Naive thymus-derived CD8-positive, alpha-beta T cell (primary cell): ENCODE results near the gene CFAP54. TPM values are rescaled to one million over a fixed set of nuclear protein-coding genes. Genes with fewer than 3 reads are reported as not detected.

ENCODE experiments used
- ATAC-seq, 2 donors: fragments of 150-1000 bp; cut with Tn5 transposase in 1 of 2; sonication (Bioruptor Pico), chemical (Tn5 transposase) in 1 of 2; 1 replicate in 1 of 2; 2 replicates in 1 of 2; pipeline ENCODE4 v1.10.0; 2021; ENCODE audit warnings: mild to moderate bottlenecking in 2 of 2, moderate library complexity in 2 of 2
- POLR2A ChIA-PET: fragments of 350-600 bp; sonication (Branson Sonifier 250); formaldehyde crosslinking; loops from one replicate; lab custom pipeline; 2021; ENCODE audit warnings: antibody characterized with exemption; lab: Charles Lee
- DNase-seq, 10 donors: peaks; one replicate each; pipeline versions ENCODE4 v3.0.0 to v3.0.0-alpha.2; 2020 to 2022
- H3K27ac Mint-ChIP-seq, 10 donors: one replicate each; pipeline ENCODE4 v1.8.0; 2020 to 2022; ENCODE audit warnings: mild to moderate bottlenecking in 10 of 10, mixed read lengths in 10 of 10, moderate library complexity in 4 of 10, inconsistent platforms in 1 of 10
- H3K27me3 Mint-ChIP-seq, 5 donors: one replicate each; pipeline ENCODE4 v1.8.0; 2021 to 2022; ENCODE audit warnings: mixed read lengths in 5 of 5
- H3K36me3 Mint-ChIP-seq, 3 donors: one replicate each; pipeline ENCODE4 v1.8.0; 2020 to 2022; ENCODE audit warnings: mixed read lengths in 3 of 3, mild to moderate bottlenecking in 2 of 3, inconsistent platforms in 1 of 3
- H3K4me1 Mint-ChIP-seq, 4 donors: one replicate each; pipeline ENCODE4 v1.8.0; 2021 to 2022; ENCODE audit warnings: mixed read lengths in 4 of 4
- H3K4me3 Mint-ChIP-seq, 10 donors: one replicate each; pipeline ENCODE4 v1.8.0; 2020 to 2022; ENCODE audit warnings: mild to moderate bottlenecking in 10 of 10, mixed read lengths in 10 of 10, moderate library complexity in 6 of 10, inconsistent platforms in 1 of 10
- H3K9me3 Mint-ChIP-seq, 9 donors: one replicate each; pipeline ENCODE4 v1.8.0; 2020 to 2022; ENCODE audit warnings: mixed read lengths in 9 of 9, mild to moderate bottlenecking in 3 of 9, inconsistent platforms in 1 of 9, moderate library complexity in 1 of 9
- polyA plus RNA-seq, 3 donors: library from polyadenylated mRNA; unstranded; fragments of 300-500 nt; fragmentation: Illumina TruSeq; gene quantifications; one replicate each; pipeline ENCODE4 v1.2.3, GENCODE V29; 2021
- total RNA-seq, 8 experiments: library from RNA in 2 of 8; stranded (reverse) in 2 of 8; gene quantifications; one replicate each; pipeline ENCODE4 v1.2.3 and lab custom pipeline; 2021 to 2026

Gene CFAP54
- total and polyA plus RNA-seq, 5 experiments from 2014 or later: 0.49 to 0.82 TPM; not detected in 3

DNA sequence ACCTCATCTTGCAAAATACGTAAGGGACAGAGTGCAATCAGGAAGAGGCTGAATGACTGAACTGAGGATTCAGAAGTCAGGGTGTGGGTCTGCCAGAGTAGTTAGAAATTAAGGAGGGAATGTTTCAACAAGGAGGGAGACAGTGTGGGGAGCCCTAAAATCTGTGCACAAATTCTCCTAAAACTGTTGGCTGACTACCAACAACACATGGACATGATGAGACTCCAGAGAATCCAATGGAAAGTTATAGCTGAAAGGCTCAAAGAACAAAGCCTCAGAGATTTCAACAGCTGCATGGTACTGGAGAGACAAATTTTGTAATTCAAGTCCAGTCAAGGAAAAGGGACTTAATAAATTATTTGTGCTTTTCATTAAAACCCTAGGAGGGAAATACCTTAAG, 381.6 kb downstream of the CFAP54 start:
- Mint-ChIP-seq H3K4me1 (no peaks in the 10 kb centered on the region), H3K36me3 (no peaks in the 10 kb centered on the region), H3K4me3 (no peak overlapping the region), H3K9me3 (peaks cover 0 to 14% (median 0%) of the 10 kb centered on the region in 9 donors), H3K27me3 (peaks cover 3 to 20% (median 8%) of the 10 kb centered on the region in 5 donors), H3K27ac (no peak overlapping the region)
- POLR2A ChIA-PET: no interaction called here
- ATAC-seq: no peak
- DNase-seq: no peak

DNA sequence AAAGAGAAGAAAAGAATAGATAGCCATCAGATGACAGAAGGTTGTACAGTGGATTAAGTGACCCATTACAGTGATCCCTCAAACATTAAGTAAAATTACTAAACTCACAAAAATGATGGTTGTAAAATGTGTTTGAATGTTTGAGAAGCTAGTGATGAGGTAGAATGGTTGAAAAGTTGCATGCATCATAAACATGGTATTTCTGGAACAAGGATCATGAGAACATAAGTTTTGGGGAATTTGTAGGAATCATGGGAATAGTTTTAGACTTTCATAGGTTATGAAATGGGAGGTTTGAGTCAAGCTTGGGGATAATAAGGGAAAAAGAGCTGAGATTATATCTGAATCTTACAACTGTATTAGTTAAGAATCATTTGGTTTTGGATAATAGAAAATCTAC, 383.6 kb downstream of the CFAP54 start:
- Mint-ChIP-seq H3K27me3 (peaks cover 3 to 20% (median 12%) of the 10 kb centered on the region in 5 donors), H3K36me3 (no peaks in the 10 kb centered on the region), H3K27ac (no peak overlapping the region), H3K4me3 (no peak overlapping the region), H3K4me1 (no peaks in the 10 kb centered on the region), H3K9me3 (peaks cover 0 to 14% (median 0%) of the 10 kb centered on the region in 9 donors)
- DNase-seq (no peak), ATAC-seq (no peak)
- POLR2A ChIA-PET: no interaction called here

- Mint-ChIP-seq H3K9me3 (peaks cover 0 to 14% (median 0%) of the 10 kb centered on the region in 9 donors), H3K27me3 (peaks cover 3 to 27% (median 12%) of the 10 kb centered on the region in 5 donors), H3K4me3 (no peak overlapping the region), H3K36me3 (no peaks in the 10 kb centered on the region), H3K27ac (no peak overlapping the region), H3K4me1 (no peaks in the 10 kb centered on the region)
- DNase-seq: no peak
- no peak for ATAC-seq
- POLR2A ChIA-PET: no interaction called here
Observed at GRCh38 chr12:96874211-96874610, 384.8 kb downstream of the CFAP54 start.

DNA sequence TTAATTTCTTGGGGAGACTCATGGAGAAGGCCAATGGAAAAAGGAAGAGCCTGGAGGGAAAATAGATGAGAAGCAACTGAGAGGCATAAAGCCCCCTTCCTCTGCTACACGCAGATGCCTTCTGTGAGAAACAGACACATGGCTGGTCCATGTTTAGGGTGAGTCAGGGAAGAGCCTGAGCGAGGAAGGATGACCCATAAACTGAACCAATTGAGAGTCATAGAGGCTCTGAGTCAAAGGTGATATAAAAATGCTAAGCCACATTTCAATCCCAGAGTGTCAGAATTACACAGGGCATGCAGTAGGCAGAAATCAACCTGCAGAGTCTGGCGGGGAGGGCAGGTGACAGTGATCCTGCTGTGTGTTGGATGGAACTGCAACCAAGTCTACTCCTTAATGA, 387.6 kb downstream of the CFAP54 start:
- H3K27ac Mint-ChIP-seq: no peak overlapping the region
- H3K36me3 Mint-ChIP-seq: no peaks in the 10 kb centered on the region
- H3K4me1 Mint-ChIP-seq: no peaks in the 10 kb centered on the region
- DNase-seq: no peak
- POLR2A ChIA-PET: no interaction called here
- peaks cover 0 to 7% (median 0%) of the 10 kb centered on the region in 9 donors for H3K9me3 Mint-ChIP-seq
- no peak for ATAC-seq
- H3K4me3 Mint-ChIP-seq: no peak overlapping the region
- H3K27me3 Mint-ChIP-seq: peaks cover 0 to 27% (median 8%) of the 10 kb centered on the region in 5 donors

- H3K4me1 Mint-ChIP-seq: no peaks in the 10 kb centered on the region
- POLR2A ChIA-PET: no interaction called here
- peaks cover 0 to 27% (median 8%) of the 10 kb centered on the region in 5 donors for H3K27me3 Mint-ChIP-seq
- no peak overlapping the region for H3K27ac Mint-ChIP-seq
- H3K4me3 Mint-ChIP-seq: no peak overlapping the region
- H3K9me3 Mint-ChIP-seq: peaks cover 0 to 4% (median 0%) of the 10 kb centered on the region in 9 donors
- DNase-seq (no peak), ATAC-seq (no peak)
- no peaks in the 10 kb centered on the region for H3K36me3 Mint-ChIP-seq
Observed at GRCh38 chr12:96878704-96879103, 389.3 kb downstream of the CFAP54 start.

GRCh38 chr12:96879301-96879700, 389.9 kb downstream of the CFAP54 start:
- H3K36me3 Mint-ChIP-seq: no peaks in the 10 kb centered on the region
- H3K4me3 Mint-ChIP-seq: no peak overlapping the region
- H3K9me3 Mint-ChIP-seq: peaks cover 0 to 4% (median 0%) of the 10 kb centered on the region in 9 donors
- ATAC-seq (no peak), DNase-seq (no peak)
- POLR2A ChIA-PET: no interaction called here
- no peaks in the 10 kb centered on the region for H3K4me1 Mint-ChIP-seq
- peaks cover 0 to 27% (median 8%) of the 10 kb centered on the region in 5 donors for H3K27me3 Mint-ChIP-seq
- H3K27ac Mint-ChIP-seq: no peak overlapping the region

- H3K4me1 Mint-ChIP-seq: no peaks in the 10 kb centered on the region
- no peak for ATAC-seq
- POLR2A ChIA-PET: no interaction called here
- no peak overlapping the region for H3K4me3 Mint-ChIP-seq
- peaks cover 0 to 4% (median 0%) of the 10 kb centered on the region in 9 donors for H3K9me3 Mint-ChIP-seq
- no peaks in the 10 kb centered on the region for H3K36me3 Mint-ChIP-seq
- H3K27me3 Mint-ChIP-seq: peaks cover 0 to 26% (median 7%) of the 10 kb centered on the region in 5 donors
- no peak overlapping the region for H3K27ac Mint-ChIP-seq
- DNase-seq: no peak
Observed at GRCh38 chr12:96880220-96880619, 390.8 kb downstream of the CFAP54 start.

- no peak overlapping the region for H3K27ac Mint-ChIP-seq
- no peaks in the 10 kb centered on the region for H3K36me3 Mint-ChIP-seq
- no peak overlapping the region for H3K4me3 Mint-ChIP-seq
- DNase-seq (no peak), ATAC-seq (no peak)
- POLR2A ChIA-PET: no interaction called here
- peaks cover 0 to 4% (median 0%) of the 10 kb centered on the region in 9 donors for H3K9me3 Mint-ChIP-seq
- no peaks in the 10 kb centered on the region for H3K4me1 Mint-ChIP-seq
- peaks cover under 1 to 18% (median 3%) of the 10 kb centered on the region in 5 donors for H3K27me3 Mint-ChIP-seq
Observed at GRCh38 chr12:96881608-96882007, 392.2 kb downstream of the CFAP54 start.

- H3K27me3 Mint-ChIP-seq: peaks cover 0 to 15% (median 2%) of the 10 kb centered on the region in 5 donors
- no peaks in the 10 kb centered on the region for H3K4me1 Mint-ChIP-seq
- POLR2A ChIA-PET: no interaction called here
- no peak overlapping the region for H3K27ac Mint-ChIP-seq
- DNase-seq (no peak), ATAC-seq (no peak)
- H3K36me3 Mint-ChIP-seq: no peaks in the 10 kb centered on the region
- peaks cover 0 to 4% (median 0%) of the 10 kb centered on the region in 9 donors for H3K9me3 Mint-ChIP-seq
- no peak overlapping the region for H3K4me3 Mint-ChIP-seq
Observed at GRCh38 chr12:96882862-96883261, 393.5 kb downstream of the CFAP54 start.

DNA sequence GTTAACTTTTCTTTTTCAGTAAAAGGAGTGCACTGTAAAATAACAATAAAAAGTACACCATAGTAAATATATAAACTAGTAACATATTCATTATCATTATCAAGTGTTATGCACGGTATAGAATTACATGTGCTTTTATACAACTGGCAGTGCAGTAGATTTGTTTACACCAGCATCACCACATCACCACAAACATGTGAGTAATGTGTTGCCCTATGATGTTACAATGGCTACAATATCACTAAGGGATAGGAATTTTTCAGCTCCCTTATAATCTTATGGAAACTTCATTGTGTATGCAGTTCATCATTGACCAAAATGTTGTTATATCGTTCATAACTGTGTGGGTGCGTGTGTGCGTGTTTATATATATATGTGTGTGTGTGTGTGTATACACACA, 394.2 kb downstream of the CFAP54 start:
- POLR2A ChIA-PET: no interaction called here
- Mint-ChIP-seq H3K4me3 (no peak overlapping the region), H3K27me3 (peaks cover 0 to 8% (median 1%) of the 10 kb centered on the region in 5 donors), H3K9me3 (peaks cover 0 to 4% (median 0%) of the 10 kb centered on the region in 9 donors), H3K27ac (no peak overlapping the region), H3K36me3 (no peaks in the 10 kb centered on the region), H3K4me1 (no peaks in the 10 kb centered on the region)
- no peak for DNase-seq
- no peak for ATAC-seq

DNA sequence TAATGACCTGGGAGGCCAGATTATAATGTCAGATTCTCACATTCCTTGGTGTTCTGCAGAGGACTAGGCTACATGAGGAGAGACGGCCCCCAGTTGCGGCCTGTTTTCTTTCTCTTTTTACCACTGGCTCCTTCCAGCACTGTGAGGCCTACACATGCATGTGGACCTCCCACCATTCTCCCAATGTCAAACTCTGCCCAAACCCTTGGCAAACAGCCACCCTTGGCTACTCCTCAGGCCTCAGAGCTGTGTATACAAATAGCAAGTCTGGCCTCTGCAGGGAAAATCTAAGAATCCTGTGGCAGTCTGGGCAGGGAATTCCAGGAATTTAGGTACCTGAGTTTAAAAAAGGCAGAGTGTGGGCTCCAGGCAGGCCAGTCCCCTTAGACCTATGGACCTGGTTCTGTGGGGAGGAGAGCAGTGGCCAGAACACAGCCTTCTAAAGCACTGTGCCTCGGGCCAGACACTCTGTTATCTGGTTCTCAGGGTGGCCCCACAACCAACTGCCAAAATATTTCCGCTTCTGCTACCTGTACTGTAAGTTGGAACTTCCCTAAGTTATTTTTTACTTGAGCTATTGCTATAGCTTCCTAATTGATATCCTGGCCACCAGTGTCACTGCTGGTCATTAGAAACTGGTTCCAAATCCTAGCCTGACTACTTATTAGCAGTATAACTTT, 397.8 kb downstream of the CFAP54 start:
- H3K4me3 Mint-ChIP-seq: no peak overlapping the region
- no peak for ATAC-seq
- peaks cover 4 to 16% (median 11%) of the 10 kb centered on the region in 5 donors for H3K27me3 Mint-ChIP-seq
- POLR2A ChIA-PET: no interaction called here
- peaks cover 0 to 2% (median 0%) of the 10 kb centered on the region in 4 donors for H3K4me1 Mint-ChIP-seq
- H3K36me3 Mint-ChIP-seq: no peaks in the 10 kb centered on the region
- H3K27ac Mint-ChIP-seq: no peak overlapping the region
- no peak for DNase-seq
- H3K9me3 Mint-ChIP-seq: no peaks in the 10 kb centered on the region

- Mint-ChIP-seq H3K36me3 (no peaks in the 10 kb centered on the region), H3K27ac (no peak overlapping the region), H3K27me3 (peaks cover 5 to 17% (median 13%) of the 10 kb centered on the region in 5 donors), H3K4me3 (no peak overlapping the region), H3K4me1 (peaks cover 0 to 2% (median 0%) of the 10 kb centered on the region in 4 donors), H3K9me3 (peaks cover 0 to 4% (median 0%) of the 10 kb centered on the region in 9 donors)
- ATAC-seq (no peak), DNase-seq (no peak)
- POLR2A ChIA-PET: no interaction called here
Observed at GRCh38 chr12:96889273-96889933, 400.0 kb downstream of the CFAP54 start.

DNA sequence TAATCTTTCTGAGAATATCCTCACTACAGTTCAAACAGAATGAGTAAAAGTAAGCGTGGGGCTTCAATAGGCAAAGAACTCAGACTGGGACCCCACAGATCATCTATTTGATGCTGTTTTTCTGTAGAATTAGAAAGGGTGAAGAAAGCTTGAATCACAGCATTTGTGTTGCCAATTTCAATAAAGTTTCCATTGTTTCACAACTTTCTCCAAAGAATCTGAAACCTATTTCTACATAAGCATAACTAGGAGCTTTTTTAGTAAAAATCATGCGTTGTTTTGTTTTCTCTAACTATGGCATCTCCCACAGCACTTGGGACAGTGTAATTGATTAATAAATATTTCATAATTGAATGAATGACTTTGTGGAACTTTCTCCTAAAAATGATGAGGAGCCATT, 401.0 kb downstream of the CFAP54 start:
- ATAC-seq (no peak), DNase-seq (no peak)
- H3K9me3 Mint-ChIP-seq: peaks cover 0 to 4% (median 0%) of the 10 kb centered on the region in 9 donors
- peaks cover 6 to 21% (median 13%) of the 10 kb centered on the region in 5 donors for H3K27me3 Mint-ChIP-seq
- POLR2A ChIA-PET: no interaction called here
- H3K4me3 Mint-ChIP-seq: no peak overlapping the region
- H3K27ac Mint-ChIP-seq: no peak overlapping the region
- H3K36me3 Mint-ChIP-seq: no peaks in the 10 kb centered on the region
- H3K4me1 Mint-ChIP-seq: peaks cover 0 to 2% (median 0%) of the 10 kb centered on the region in 4 donors
